GM10847 (cell line): Measurements from ENCODE around the gene LHFPL2.

ENCODE experiments used
- POLR2A ChIP-seq: IDR thresholded peaks from 2 replicates; pipeline ENCODE4 v1.6.1; 2011; ENCODE audit not compliant: insufficient read length; ENCODE audit errors: extremely low read depth

Gene LHFPL2

GRCh38 chr5:78631931-78632330 is 16.6 kb downstream of the LHFPL2 start:
- no peak for TF ChIP-seq POLR2A

GRCh38 chr5:78630047-78630446 is 18.5 kb downstream of the LHFPL2 start:
- TF ChIP-seq POLR2A, result no peak

GRCh38 chr5:78629624-78630023 is 18.9 kb downstream of the LHFPL2 start:
- no peak for TF ChIP-seq POLR2A

- TF ChIP-seq POLR2A, result no peak
Observed at GRCh38 chr5:78628270-78628992, 20.1 kb downstream of the LHFPL2 start.

GRCh38 chr5:78627766-78628165 is 20.8 kb downstream of the LHFPL2 start:
- TF ChIP-seq POLR2A, result no peak

GRCh38 chr5:78627175-78627574 is 21.4 kb downstream of the LHFPL2 start:
- TF ChIP-seq POLR2A, result no peak

GRCh38 chr5:78626009-78626571 is 22.5 kb downstream of the LHFPL2 start:
- no peak for TF ChIP-seq POLR2A

GRCh38 chr5:78624992-78625391 is 23.6 kb downstream of the LHFPL2 start:
- TF ChIP-seq POLR2A, result no peak

- no peak for TF ChIP-seq POLR2A
Observed at GRCh38 chr5:78624011-78624541, 24.5 kb downstream of the LHFPL2 start.

- TF ChIP-seq POLR2A, result no peak
Observed at GRCh38 chr5:78622302-78622971, 26.1 kb downstream of the LHFPL2 start.

GRCh38 chr5:78621291-78621738 is 27.3 kb downstream of the LHFPL2 start:
- TF ChIP-seq POLR2A, result no peak

- no peak for TF ChIP-seq POLR2A
Observed at GRCh38 chr5:78618303-78618702, 30.3 kb downstream of the LHFPL2 start.

- TF ChIP-seq POLR2A, result no peak
Observed at GRCh38 chr5:78615697-78616096, 32.9 kb downstream of the LHFPL2 start.

- no peak for TF ChIP-seq POLR2A
Observed at GRCh38 chr5:78614816-78615215, 33.8 kb downstream of the LHFPL2 start.

GRCh38 chr5:78613756-78614155 is 34.8 kb downstream of the LHFPL2 start:
- no peak for TF ChIP-seq POLR2A

GRCh38 chr5:78613151-78613533 is 35.4 kb downstream of the LHFPL2 start:
- no peak for TF ChIP-seq POLR2A
